Measurements from ENCODE around the gene C21orf58.

C21orf58 gene

DNA sequence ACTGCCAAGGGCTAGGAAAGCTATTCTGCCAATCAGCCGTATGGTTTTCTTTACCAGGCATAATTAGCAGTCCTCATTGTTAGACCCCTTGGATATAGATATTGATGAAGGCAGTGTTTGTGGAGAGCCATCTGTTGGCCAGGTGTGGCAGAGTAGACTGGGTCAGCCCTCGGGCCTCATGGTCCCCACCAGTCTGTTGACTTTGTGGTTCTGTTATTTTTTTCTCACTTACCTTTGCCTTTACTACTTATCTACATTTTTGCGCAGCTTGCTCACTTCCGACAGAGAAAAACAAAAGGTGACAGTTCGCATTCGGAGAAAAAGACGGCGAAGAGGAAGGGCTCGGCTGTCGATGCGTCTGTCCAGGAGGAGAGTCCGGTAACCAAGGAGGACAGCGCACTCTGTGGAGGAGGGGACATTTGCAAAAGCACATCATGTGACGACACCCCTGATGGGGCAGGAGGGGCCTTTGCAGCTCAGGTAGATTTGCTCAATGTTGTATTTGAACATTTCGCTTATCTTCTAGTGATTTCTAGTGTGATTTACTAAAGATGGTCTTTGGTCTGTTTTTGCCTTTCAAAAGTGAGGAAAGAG is 2.5 kb upstream of the C21orf58 start:
- no peak overlapping the region for H3K4me3 ChIP-seq (ENCODE audit: control insufficient read depth, low read depth, low read length)
- TF ChIP-seq, protein P1, sequence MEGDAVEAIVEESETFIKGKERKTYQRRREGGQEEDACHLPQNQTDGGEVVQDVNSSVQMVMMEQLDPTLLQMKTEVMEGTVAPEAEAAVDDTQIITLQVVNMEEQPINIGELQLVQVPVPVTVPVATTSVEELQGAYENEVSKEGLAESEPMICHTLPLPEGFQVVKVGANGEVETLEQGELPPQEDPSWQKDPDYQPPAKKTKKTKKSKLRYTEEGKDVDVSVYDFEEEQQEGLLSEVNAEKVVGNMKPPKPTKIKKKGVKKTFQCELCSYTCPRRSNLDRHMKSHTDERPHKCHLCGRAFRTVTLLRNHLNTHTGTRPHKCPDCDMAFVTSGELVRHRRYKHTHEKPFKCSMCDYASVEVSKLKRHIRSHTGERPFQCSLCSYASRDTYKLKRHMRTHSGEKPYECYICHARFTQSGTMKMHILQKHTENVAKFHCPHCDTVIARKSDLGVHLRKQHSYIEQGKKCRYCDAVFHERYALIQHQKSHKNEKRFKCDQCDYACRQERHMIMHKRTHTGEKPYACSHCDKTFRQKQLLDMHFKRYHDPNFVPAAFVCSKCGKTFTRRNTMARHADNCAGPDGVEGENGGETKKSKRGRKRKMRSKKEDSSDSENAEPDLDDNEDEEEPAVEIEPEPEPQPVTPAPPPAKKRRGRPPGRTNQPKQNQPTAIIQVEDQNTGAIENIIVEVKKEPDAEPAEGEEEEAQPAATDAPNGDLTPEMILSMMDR (IDR thresholded peaks at IDR 0.05; ENCODE audit: control insufficient read depth, insufficient read depth, low read depth, low read length, missing control alignments): no peak
- DNase-seq (ENCODE audit: low read depth): no peak

DNA sequence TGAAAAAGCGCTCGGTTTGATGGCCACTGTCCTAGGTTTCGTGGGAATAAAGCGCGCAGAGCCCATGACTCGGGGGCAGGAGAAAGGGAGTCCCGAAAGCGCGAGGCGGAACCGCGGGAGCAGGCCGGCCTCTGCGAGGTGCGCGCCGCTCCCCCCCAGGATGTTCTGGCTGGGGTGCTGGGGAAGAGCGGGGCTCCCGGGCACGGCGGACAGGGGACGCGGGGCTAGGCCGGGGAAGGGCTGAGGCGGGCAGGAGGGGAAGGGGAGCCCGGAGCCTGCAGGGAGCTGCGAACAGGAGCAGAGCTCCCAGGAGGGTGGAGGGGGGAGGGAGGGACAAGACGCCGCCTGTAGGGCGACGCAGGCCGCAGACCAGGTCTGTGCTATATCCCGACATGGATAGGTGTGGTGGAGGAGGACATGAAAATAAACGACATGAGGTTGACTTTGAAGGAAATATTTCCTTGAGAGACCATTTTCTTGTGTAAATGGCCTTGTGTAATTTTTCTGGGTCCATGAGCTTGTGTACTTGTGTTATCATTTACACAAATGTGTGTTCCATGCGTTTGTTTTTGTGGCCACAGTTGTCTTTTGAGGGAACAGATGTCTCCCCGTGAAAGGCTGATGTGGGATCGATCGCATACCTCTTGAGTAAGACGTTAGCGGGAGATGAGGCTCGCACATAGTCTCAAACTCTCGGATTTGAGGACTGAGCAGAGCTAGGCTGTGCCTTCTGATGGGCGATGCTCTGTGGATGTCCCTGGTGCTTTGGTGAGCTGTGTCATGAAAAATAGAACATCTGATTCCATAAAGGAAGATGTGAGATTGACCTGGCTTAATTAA is 1.6 kb upstream of the C21orf58 start:
- TF ChIP-seq, protein P1 (IDR thresholded peaks at IDR 0.05; ENCODE audit: control insufficient read depth, insufficient read depth, low read depth, low read length, missing control alignments): peak; percentile 38
- no peak for DNase-seq (ENCODE audit: low read depth)

DNA sequence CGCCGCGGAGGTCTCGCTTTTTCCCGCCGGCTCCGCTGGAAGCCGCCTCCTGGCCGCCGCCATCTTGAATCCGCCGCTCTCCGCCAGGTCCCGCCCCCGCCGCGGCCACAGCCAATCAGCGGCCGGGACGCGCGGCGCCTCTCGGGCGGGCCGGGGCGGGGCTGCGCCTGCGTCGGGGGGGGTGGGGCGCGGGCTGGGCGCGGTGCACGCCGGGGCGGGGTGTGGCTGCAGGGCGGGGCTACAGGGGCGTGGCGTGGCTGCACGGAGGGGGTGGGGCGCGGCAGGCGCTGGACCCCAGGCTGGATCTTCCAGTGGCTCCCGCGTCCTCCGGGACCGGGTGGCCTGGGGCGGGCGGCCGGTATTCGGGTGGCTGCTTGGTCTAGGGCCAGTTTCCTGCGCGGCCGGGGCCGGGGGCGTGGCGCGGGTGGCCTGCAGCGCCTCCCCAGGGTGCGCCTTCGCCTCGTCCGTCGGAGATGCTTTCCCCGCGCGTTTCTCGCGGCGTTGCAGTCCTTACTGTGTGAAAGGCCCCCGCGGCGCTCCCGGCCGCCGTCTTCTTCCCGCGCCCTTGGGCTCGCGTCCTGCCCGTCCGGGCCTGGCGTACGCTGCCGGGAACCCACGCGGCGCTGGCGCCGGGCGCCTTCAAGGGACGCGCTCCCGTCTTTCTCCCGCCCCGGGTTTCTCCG is 861 bp upstream of the C21orf58 start:
- TF ChIP-seq, protein P1 (IDR thresholded peaks at IDR 0.05; ENCODE audit: control insufficient read depth, insufficient read depth, low read depth, low read length, missing control alignments): peak; percentile 1
- peak; percentile 13 for DNase-seq (ENCODE audit: low read depth)
- H3K4me3 ChIP-seq (ENCODE audit: control insufficient read depth, low read depth, low read length): peak overlapping the region; percentile 86

More for the DNA sequence above, 1.6 kb upstream of the C21orf58 start:
- peak overlapping the region; percentile 73 for H3K4me3 ChIP-seq (ENCODE audit: control insufficient read depth, low read depth, low read length)

DNA sequence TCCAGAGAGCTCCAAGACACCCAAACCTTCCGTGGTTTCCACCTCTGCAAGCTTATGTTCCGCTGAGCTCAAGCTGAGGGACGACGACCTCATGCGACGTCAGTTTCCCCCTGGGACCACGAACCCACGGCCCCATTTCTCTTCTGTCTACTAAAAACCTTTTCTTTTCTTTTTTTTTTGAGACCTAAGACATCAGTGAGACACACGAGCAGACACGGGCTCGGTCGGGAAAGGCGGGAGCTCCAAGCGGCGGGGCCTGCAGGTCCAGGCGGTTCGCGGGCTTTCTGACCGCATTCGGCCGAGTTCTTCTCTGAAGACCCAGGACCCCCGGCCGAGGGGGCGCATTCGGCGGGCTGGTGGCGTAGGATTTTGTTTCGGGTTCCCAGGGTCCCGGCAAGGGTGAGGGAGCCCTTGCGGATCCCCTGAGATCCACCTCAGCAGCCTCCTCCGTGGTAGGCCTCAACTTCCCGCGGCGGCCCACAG is 402 bp downstream of the C21orf58 start:
- no peak for DNase-seq (ENCODE audit: low read depth)
- TF ChIP-seq, protein P1 (IDR thresholded peaks at IDR 0.05; ENCODE audit: control insufficient read depth, insufficient read depth, low read depth, low read length, missing control alignments): no peak
- H3K4me3 ChIP-seq (ENCODE audit: control insufficient read depth, low read depth, low read length): peak overlapping the region; percentile 75

DNA sequence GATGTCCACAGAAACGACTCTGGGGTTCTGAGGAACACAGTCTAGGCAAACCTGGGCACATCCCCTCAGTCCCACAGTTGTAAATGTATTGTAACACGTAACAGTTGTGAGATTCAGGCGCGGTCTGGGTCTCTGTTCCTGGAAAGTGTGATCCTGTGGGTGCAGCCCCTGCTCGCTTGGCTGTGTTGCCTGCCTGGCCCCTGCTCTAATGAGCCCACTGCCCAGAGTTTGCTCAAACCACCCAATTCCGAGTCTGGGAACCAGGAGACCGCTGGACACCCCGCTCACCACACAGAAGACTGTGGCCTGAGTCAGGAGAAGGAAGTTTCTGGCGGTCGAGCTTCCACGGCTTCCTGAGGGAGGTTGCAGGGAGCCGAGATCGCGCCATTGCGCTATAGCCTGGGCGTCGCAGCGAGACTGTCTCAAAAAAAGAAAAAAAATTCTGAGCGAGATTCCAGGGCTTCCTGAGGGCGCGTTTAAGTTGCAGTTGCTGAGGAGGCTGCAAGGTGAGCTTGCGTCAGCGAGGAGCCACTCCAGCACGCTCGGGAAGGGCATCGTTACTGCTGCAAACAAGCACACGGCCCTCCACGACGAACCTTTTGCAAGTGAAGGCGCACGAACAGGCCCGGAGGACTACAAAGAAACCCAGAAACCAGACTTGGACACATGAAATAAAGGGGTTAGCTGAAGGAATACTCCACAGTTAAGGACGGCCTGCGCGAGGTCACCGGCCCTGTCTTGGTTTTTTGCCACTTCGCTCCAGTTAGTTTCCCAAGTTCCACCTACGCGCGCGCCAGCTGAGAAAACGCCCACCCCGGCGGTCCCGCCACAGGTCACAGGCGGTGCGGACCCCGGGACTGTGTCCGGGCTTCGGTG is 1.1 kb downstream of the C21orf58 start:
- no peak for DNase-seq (ENCODE audit: low read depth)
- peak overlapping the region; percentile 75 for H3K4me3 ChIP-seq (ENCODE audit: control insufficient read depth, low read depth, low read length)
- TF ChIP-seq, protein P1 (IDR thresholded peaks at IDR 0.05; ENCODE audit: control insufficient read depth, insufficient read depth, low read depth, low read length, missing control alignments): no peak
